CD4-positive, alpha-beta memory T cell (primary cell): ENCODE data around the gene POTEG. TPM values are rescaled to one million over a fixed set of nuclear protein-coding genes. Genes with fewer than 3 reads are reported as not detected.
"Not testable (repeated sequence)": the region's sequence is repeated elsewhere in the genome, so short reads cannot be mapped to it uniquely, and the experiment has no call there.

Experiments
- CTCF ChIA-PET: fragments of 350-600 bp; sonication (Branson Sonifier 250); formaldehyde crosslinking; loops from one replicate; lab custom pipeline; 2021; ENCODE audit warnings: inconsistent platforms; ENCODE audit not compliant: partially characterized antibody; lab: Charles Lee
- POLR2A ChIA-PET: fragments of 350-600 bp; sonication (Branson Sonifier 250); formaldehyde crosslinking; loops from one replicate; lab custom pipeline; 2021; ENCODE audit not compliant: partially characterized antibody; lab: Charles Lee
- DNase-seq, 5 donors: peaks; one replicate each; pipeline versions ENCODE4 v3.0.0 to v3.0.0-alpha.2; 2020 to 2022; ENCODE audit warnings: mixed read lengths in 1 of 5
- H3K27ac ChIP-seq: one replicate; pipeline ENCODE4 v1.7.0; 2013; ENCODE audit warnings: low read depth, low read length
- H3K27me3 ChIP-seq: 2 replicates; pipeline ENCODE4 v1.7.0; 2013; ENCODE audit warnings: mild to moderate bottlenecking, low read length, moderate library complexity; ENCODE audit not compliant: insufficient read depth
- H3K36me3 ChIP-seq: 2 replicates; pipeline ENCODE4 v1.7.0; 2013; ENCODE audit warnings: mild to moderate bottlenecking, low read length, moderate library complexity; ENCODE audit not compliant: insufficient read depth
- H3K4me1 ChIP-seq: 2 replicates; pipeline ENCODE4 v1.7.0; 2013; ENCODE audit warnings: mild to moderate bottlenecking, low read length, moderate library complexity; ENCODE audit not compliant: insufficient read depth
- H3K4me3 ChIP-seq, 2 donors: one replicate each; pipeline ENCODE4 v1.7.0; 2013; ENCODE audit warnings: low read length in 2 of 2, mild to moderate bottlenecking in 1 of 2
- H3K9me3 ChIP-seq, 2 donors: one replicate each; pipeline ENCODE4 v1.7.0; 2013; ENCODE audit warnings: low read length in 2 of 2, control low read depth in 1 of 2; ENCODE audit not compliant: control insufficient read depth in 1 of 2
- H3K27ac Mint-ChIP-seq, 7 donors: one replicate each; pipeline ENCODE4 v1.8.0; 2020 to 2021; ENCODE audit warnings: mixed read lengths in 7 of 7, mild to moderate bottlenecking in 6 of 7, inconsistent platforms in 3 of 7, moderate library complexity in 3 of 7
- H3K27me3 Mint-ChIP-seq, 2 donors: one replicate each; pipeline ENCODE4 v1.8.0; 2020 to 2021; ENCODE audit warnings: mixed read lengths in 2 of 2
- H3K36me3 Mint-ChIP-seq, 2 donors: one replicate each; pipeline ENCODE4 v1.8.0; 2020 to 2021; ENCODE audit warnings: mixed read lengths in 2 of 2, inconsistent platforms in 1 of 2, mild to moderate bottlenecking in 1 of 2
- H3K4me1 Mint-ChIP-seq, 4 donors: one replicate each; pipeline ENCODE4 v1.8.0; 2020 to 2021; ENCODE audit warnings: mixed read lengths in 4 of 4, mild to moderate bottlenecking in 1 of 4
- H3K4me3 Mint-ChIP-seq, 8 donors: one replicate each; pipeline ENCODE4 v1.8.0; 2020 to 2021; ENCODE audit warnings: mixed read lengths in 8 of 8, mild to moderate bottlenecking in 7 of 8, moderate library complexity in 6 of 8, inconsistent platforms in 3 of 8
- H3K9me3 Mint-ChIP-seq, 8 donors: one replicate each; pipeline ENCODE4 v1.8.0; 2020 to 2021; ENCODE audit warnings: mixed read lengths in 8 of 8, mild to moderate bottlenecking in 5 of 8, inconsistent platforms in 3 of 8, moderate library complexity in 1 of 8
- intact Hi-C: fragments of 100-400 bp; cut with micrococcal nuclease; formaldehyde crosslinking; loops from one replicate; pipeline ENCODE4 v1.15.1; 2023
- polyA plus RNA-seq, 2 donors: library from polyadenylated mRNA; unstranded; fragments of 300-500 nt; fragmentation: Illumina TruSeq; gene quantifications; one replicate each; pipeline ENCODE4 v1.2.3, GENCODE V29; 2021
- total RNA-seq, 2 experiments: library from RNA; stranded (reverse); gene quantifications; one replicate each; pipeline ENCODE4 v1.2.3, GENCODE V29; 2021

Gene POTEG
- total and polyA plus RNA-seq, 4 experiments from 2014 or later: not detected

GRCh38 chr14:19388741-19389140, 45.4 kb downstream of the POTEG start:
- H3K4me1 Mint-ChIP-seq, H3K4me1 ChIP-seq, H3K9me3 ChIP-seq, H3K27ac ChIP-seq, H3K4me3 ChIP-seq, CTCF ChIA-PET, H3K27me3 Mint-ChIP-seq, intact Hi-C loops, H3K27me3 ChIP-seq, H3K27ac Mint-ChIP-seq, POLR2A ChIA-PET, DNase-seq, H3K36me3 Mint-ChIP-seq, H3K36me3 ChIP-seq, H3K4me3 Mint-ChIP-seq, H3K9me3 Mint-ChIP-seq: not testable (repeated sequence)

DNA sequence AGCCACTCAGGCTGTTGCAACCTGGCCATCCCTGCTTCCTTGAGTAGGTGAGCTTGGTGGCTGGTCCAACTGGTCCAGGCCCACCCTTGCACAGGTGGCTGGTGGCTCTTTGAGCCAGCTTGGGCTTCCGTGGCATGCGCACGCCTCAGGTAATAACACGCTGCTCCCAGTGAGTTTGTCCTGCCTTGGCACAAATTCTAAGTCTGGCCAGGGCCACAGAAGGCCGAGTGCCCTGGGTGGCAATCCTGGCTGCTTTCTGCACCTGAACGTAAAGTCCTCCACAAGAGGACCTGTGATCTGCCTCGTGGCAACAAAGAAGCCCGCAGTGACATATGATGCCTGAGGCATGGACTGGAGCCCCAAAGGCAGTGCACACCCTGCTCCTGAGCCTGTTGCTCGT, 47.1 kb downstream of the POTEG start:
- H3K4me3 ChIP-seq, H3K9me3 Mint-ChIP-seq, H3K4me1 Mint-ChIP-seq, H3K4me3 Mint-ChIP-seq, POLR2A ChIA-PET, H3K36me3 Mint-ChIP-seq, H3K27ac ChIP-seq, H3K27me3 Mint-ChIP-seq, H3K36me3 ChIP-seq, H3K4me1 ChIP-seq, CTCF ChIA-PET, H3K9me3 ChIP-seq, H3K27ac Mint-ChIP-seq, H3K27me3 ChIP-seq, intact Hi-C loops: not testable (repeated sequence)
- DNase-seq: peak in 1 of 5 donors; percentile 13

- H3K4me3 Mint-ChIP-seq, H3K4me1 ChIP-seq, H3K27me3 ChIP-seq, H3K36me3 Mint-ChIP-seq, H3K36me3 ChIP-seq, H3K27ac Mint-ChIP-seq, POLR2A ChIA-PET, CTCF ChIA-PET, H3K4me1 Mint-ChIP-seq, H3K27ac ChIP-seq, H3K4me3 ChIP-seq, DNase-seq, H3K27me3 Mint-ChIP-seq, H3K9me3 ChIP-seq, intact Hi-C loops, H3K9me3 Mint-ChIP-seq: not testable (repeated sequence)
Observed at GRCh38 chr14:19386309-19386708, 47.8 kb downstream of the POTEG start.

- H3K27ac Mint-ChIP-seq, H3K36me3 ChIP-seq, H3K9me3 ChIP-seq, H3K27ac ChIP-seq, CTCF ChIA-PET, DNase-seq, H3K36me3 Mint-ChIP-seq, H3K4me3 ChIP-seq, H3K27me3 ChIP-seq, H3K27me3 Mint-ChIP-seq, H3K4me1 Mint-ChIP-seq, H3K4me1 ChIP-seq, intact Hi-C loops, H3K9me3 Mint-ChIP-seq, H3K4me3 Mint-ChIP-seq, POLR2A ChIA-PET: not testable (repeated sequence)
Observed at GRCh38 chr14:19384088-19384781, 49.9 kb downstream of the POTEG start.

GRCh38 chr14:19383008-19383584, 51.0 kb downstream of the POTEG start:
- H3K27me3 ChIP-seq, CTCF ChIA-PET, H3K27me3 Mint-ChIP-seq, intact Hi-C loops, H3K27ac Mint-ChIP-seq, H3K9me3 Mint-ChIP-seq, H3K4me1 Mint-ChIP-seq, H3K4me3 Mint-ChIP-seq, H3K36me3 Mint-ChIP-seq, POLR2A ChIA-PET, H3K4me1 ChIP-seq, H3K9me3 ChIP-seq, DNase-seq, H3K4me3 ChIP-seq, H3K36me3 ChIP-seq, H3K27ac ChIP-seq: not testable (repeated sequence)

DNA sequence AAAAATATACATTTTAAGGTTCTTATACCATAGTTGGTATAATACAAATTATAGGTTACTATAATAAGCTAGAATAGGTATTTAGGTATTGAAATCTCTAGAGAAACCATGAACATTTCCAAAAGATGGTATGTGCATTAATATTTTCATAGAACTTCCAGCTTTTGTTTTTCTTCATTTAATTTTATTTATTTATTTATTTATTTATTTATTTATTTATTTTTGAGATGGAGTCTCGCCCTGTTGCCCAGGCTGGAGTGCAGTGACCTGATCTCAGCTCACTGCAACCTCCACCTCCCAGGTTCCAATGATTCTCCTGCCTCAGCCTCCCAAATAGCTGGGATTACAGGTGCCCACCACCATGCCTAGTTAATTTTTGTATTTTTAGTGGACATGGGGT, 54.0 kb downstream of the POTEG start:
- H3K9me3 ChIP-seq, H3K4me3 Mint-ChIP-seq, DNase-seq, H3K36me3 ChIP-seq, H3K27me3 ChIP-seq, POLR2A ChIA-PET, intact Hi-C loops, H3K4me1 Mint-ChIP-seq, H3K27ac Mint-ChIP-seq, H3K27ac ChIP-seq, H3K4me3 ChIP-seq, H3K4me1 ChIP-seq, H3K27me3 Mint-ChIP-seq, H3K9me3 Mint-ChIP-seq, CTCF ChIA-PET, H3K36me3 Mint-ChIP-seq: not testable (repeated sequence)

DNA sequence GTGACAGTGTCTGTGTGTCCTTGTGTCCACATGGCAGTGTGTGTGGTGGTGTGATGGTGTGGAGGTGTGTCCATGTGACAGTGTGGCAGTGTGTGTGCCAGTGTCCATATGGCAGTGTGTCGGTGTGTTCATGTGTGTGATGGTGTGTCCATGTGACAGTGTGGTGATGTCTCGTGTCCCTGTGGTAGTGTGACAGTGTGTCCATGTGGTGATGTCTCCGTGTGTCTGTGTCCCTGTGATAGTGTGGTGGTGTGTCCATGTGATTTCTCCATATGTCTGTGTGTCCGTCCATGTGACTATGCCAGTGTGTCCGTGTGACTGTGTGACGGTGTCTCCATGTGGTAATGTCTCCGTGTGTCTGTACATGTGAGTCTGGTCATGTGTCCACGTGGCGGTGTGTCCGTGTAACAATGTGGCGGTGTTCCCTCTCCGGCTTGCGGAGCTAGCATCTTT, 59.7 kb downstream of the POTEG start:
- intact Hi-C loops, CTCF ChIA-PET, H3K4me3 Mint-ChIP-seq, DNase-seq, H3K36me3 Mint-ChIP-seq, H3K4me1 ChIP-seq, H3K9me3 Mint-ChIP-seq, H3K4me3 ChIP-seq, H3K27ac Mint-ChIP-seq, H3K9me3 ChIP-seq, POLR2A ChIA-PET, H3K36me3 ChIP-seq, H3K27me3 Mint-ChIP-seq, H3K4me1 Mint-ChIP-seq, H3K27ac ChIP-seq, H3K27me3 ChIP-seq: not testable (repeated sequence)
